ENCODE measurements around the gene PDE2A. TPM values are rescaled to one million over a fixed set of nuclear protein-coding genes. Genes with fewer than 3 reads are reported as not detected.

The PDE2A gene
- total RNA-seq: 30.0 TPM
- long read RNA-seq, full-length matches to known transcripts: 6 of 20 reads
- long read RNA-seq, partial matches to known transcripts: 9 of 20 reads
- long read RNA-seq, other reads (novel, unspliced or antisense): 5 of 20 reads

- ATAC-seq: no peak
Measured at GRCh38 chr11:72673943-72674828, at the start of gene PDE2A. Gene PDE2A (minus strand): TSS chr11:72674422. CDS start chr11:72674207, 215 bp downstream.

GRCh38 chr11:72723508-72723907 is 49.3 kb upstream of the PDE2A start:
- DNase-seq (peak; percentile 25), ATAC-seq (no peak)
- intact Hi-C loops (cut with micrococcal nuclease): no loop called here

More at GRCh38 chr11:72673943-72674828, at the start of gene PDE2A:
- intact Hi-C loops (cut with micrococcal nuclease): no loop called here
- DNase-seq: no peak

- DNase-seq (peak; percentile 89), ATAC-seq (peak; percentile 78)
- intact Hi-C loops (cut with micrococcal nuclease): no loop called here
Measured at GRCh38 chr11:72722050-72722748, 48.0 kb upstream of the PDE2A start.

GRCh38 chr11:72721689-72722049 is 47.4 kb upstream of the PDE2A start:
- DNase-seq (peak; percentile 68), ATAC-seq (peak; percentile 28)
- intact Hi-C loops (cut with micrococcal nuclease): no loop called here

- no peak for ATAC-seq
- intact Hi-C loops (cut with micrococcal nuclease): no loop called here
- no peak for DNase-seq
Measured at GRCh38 chr11:72721276-72721675, 47.1 kb upstream of the PDE2A start.

- DNase-seq (no peak), ATAC-seq (peak; percentile 1)
- intact Hi-C loops (cut with micrococcal nuclease): no loop called here
Measured at GRCh38 chr11:72720784-72721183, 46.6 kb upstream of the PDE2A start.

GRCh38 chr11:72720047-72720446 is 45.8 kb upstream of the PDE2A start:
- ATAC-seq (no peak), DNase-seq (peak; percentile 62)
- intact Hi-C loops (cut with micrococcal nuclease): no loop called here

GRCh38 chr11:72719551-72719950 is 45.3 kb upstream of the PDE2A start:
- no peak for DNase-seq

GRCh38 chr11:72719144-72719543 is 44.9 kb upstream of the PDE2A start:
- intact Hi-C loops (cut with micrococcal nuclease): no loop called here
- peak; percentile 77 for DNase-seq

More at GRCh38 chr11:72719551-72719950, 45.3 kb upstream of the PDE2A start:
- intact Hi-C loops (cut with micrococcal nuclease): no loop called here
- ATAC-seq: peak; percentile 3

GRCh38 chr11:72718101-72718501 is 43.9 kb upstream of the PDE2A start:
- intact Hi-C loops (cut with micrococcal nuclease): no loop called here
- DNase-seq (no peak), ATAC-seq (no peak)

More at GRCh38 chr11:72719144-72719543, 44.9 kb upstream of the PDE2A start:
- peak; percentile 48 for ATAC-seq

GRCh38 chr11:72716788-72717435 is 42.7 kb upstream of the PDE2A start:
- intact Hi-C loops (cut with micrococcal nuclease): no loop called here
- no peak for DNase-seq
- ATAC-seq: no peak

- ATAC-seq: peak; percentile 7
- DNase-seq: no peak
- intact Hi-C loops (cut with micrococcal nuclease): no loop called here
Measured at GRCh38 chr11:72716290-72716689, 42.1 kb upstream of the PDE2A start.

- DNase-seq (no peak), ATAC-seq (no peak)
- intact Hi-C loops (cut with micrococcal nuclease): no loop called here
Measured at GRCh38 chr11:72712841-72713240, 38.6 kb upstream of the PDE2A start.

- intact Hi-C loops (cut with micrococcal nuclease): no loop called here
- DNase-seq: peak; percentile 73
- ATAC-seq: peak; percentile 55
Measured at GRCh38 chr11:72712168-72712751, 38.0 kb upstream of the PDE2A start.

- ATAC-seq (no peak), DNase-seq (no peak)
- intact Hi-C loops (cut with micrococcal nuclease): no loop called here
Measured at GRCh38 chr11:72711141-72711540, 36.9 kb upstream of the PDE2A start.

- ATAC-seq: no peak
- intact Hi-C loops (cut with micrococcal nuclease): no loop called here
- no peak for DNase-seq
Measured at GRCh38 chr11:72710278-72710677, 36.1 kb upstream of the PDE2A start.

GRCh38 chr11:72709478-72710238 is 35.4 kb upstream of the PDE2A start:
- DNase-seq (no peak), ATAC-seq (no peak)
- intact Hi-C loops (cut with micrococcal nuclease): no loop called here

GRCh38 chr11:72707032-72707431 is 32.8 kb upstream of the PDE2A start:
- DNase-seq: no peak
- intact Hi-C loops (cut with micrococcal nuclease): no loop called here
- no peak for ATAC-seq

- DNase-seq: no peak
- no peak for ATAC-seq
- intact Hi-C loops (cut with micrococcal nuclease): no loop called here
Measured at GRCh38 chr11:72706579-72706978, 32.4 kb upstream of the PDE2A start.
